HepG2 (cell line): Measurements from ENCODE around the gene TNP2. TPM values are rescaled to one million over a fixed set of nuclear protein-coding genes. Genes with fewer than 3 reads are reported as not detected.

ENCODE experiments used
- ATAC-seq: fragments of 200-7000 bp; cut with Tn5 transposase; 3 replicates; pipeline ENCODE4 v1.9.1; 2020; ENCODE audit warnings: mild to moderate bottlenecking, moderate library complexity
- BruUV-seq: library from RNA; stranded (reverse); fragments of 400-500 nt; replicated peaks from 2 replicates; lab custom pipeline; 2021; lab: Mats Ljungman, UMichigan
- CTCF ChIA-PET: fragments of 300-600 bp; formaldehyde crosslinking; extraction: SDS; loops from one replicate; lab custom pipeline; 2021; ENCODE audit warnings: low total read pairs, inconsistent platforms, low intra/inter-chr PET ratio; lab: Yijun Ruan, JAX
- POLR2A ChIA-PET: fragments of 350-600 bp; sonication (Branson Sonifier 250); formaldehyde crosslinking; loops from one replicate; lab custom pipeline; 2020; ENCODE audit warnings: antibody characterized with exemption, inconsistent platforms; lab: Yijun Ruan, JAX
- DNase-seq: peaks from one replicate; pipeline ENCODE4 v3.0.0-alpha.2; 2015; ENCODE audit warnings: low spot score
- FAIRE-seq: peaks from 3 replicates; lab custom pipeline; 2011; peaks lifted over from hg19 to GRCh38; lab: Jason Lieb, UNC
- H2AFZ ChIP-seq: one replicate; pipeline ENCODE4 v1.6.1; 2011; ENCODE audit warnings: low read length, inconsistent platforms
- H3K27ac ChIP-seq: fragments of 300-600 bp; 3 replicates; pipeline ENCODE4 v1.8.0; 2011; ENCODE audit warnings: mixed run types, mild to moderate bottlenecking, mixed read lengths, low read length, inconsistent platforms; ENCODE audit not compliant: insufficient read depth; ENCODE audit errors: extremely low read length
- H3K27me3 ChIP-seq, 2 experiments: fragments of 200-600 bp in 1 of 2; 2 replicates in 1 of 2; 3 replicates in 1 of 2; pipeline versions ENCODE4 v1.6.0 to v1.8.0; 2011; ENCODE audit warnings: low read length in 2 of 2, mild to moderate bottlenecking in 2 of 2, moderate library complexity in 2 of 2, inconsistent platforms in 1 of 2; ENCODE audit not compliant: insufficient read depth in 2 of 2, control insufficient read depth in 1 of 2
- H3K36me3 ChIP-seq, 2 experiments: fragments of 200-600 bp in 1 of 2; replicated peaks in 1 of 2; 2 replicates in 1 of 2; 3 replicates in 1 of 2; pipeline versions ENCODE4 v1.5.1 to v1.8.0; 2011; ENCODE audit warnings: low read length in 2 of 2, inconsistent platforms in 1 of 2; ENCODE audit not compliant: insufficient read depth in 2 of 2, control insufficient read depth in 1 of 2
- H3K4me1 ChIP-seq: 2 replicates; pipeline ENCODE4 v1.5.1; 2012; ENCODE audit warnings: low read length, inconsistent platforms; ENCODE audit not compliant: insufficient read depth
- H3K4me2 ChIP-seq: 2 replicates; pipeline ENCODE4 v1.6.0; 2011; ENCODE audit warnings: low read depth, low read length, inconsistent platforms
- H3K4me3 ChIP-seq, 3 experiments: fragments of 200-600 bp in 1 of 3; sonication (generic), shearing (Covaris generic) in 1 of 3; replicated peaks in 1 of 3; 2 replicates each; pipeline ENCODE4 v1.5.1; 2011 to 2016; ENCODE audit warnings: low read length in 3 of 3, inconsistent platforms in 2 of 3, low read depth in 2 of 3, mild to moderate bottlenecking in 2 of 3, control low read depth in 1 of 3, mixed read lengths in 1 of 3; ENCODE audit not compliant: insufficient read depth in 1 of 3
- H3K79me2 ChIP-seq: one replicate; pipeline ENCODE4 v1.6.1; 2011; ENCODE audit warnings: low read length, inconsistent platforms; ENCODE audit not compliant: insufficient read depth
- H3K9ac ChIP-seq: 2 replicates; pipeline ENCODE4 v1.6.0; 2011; ENCODE audit warnings: mild to moderate bottlenecking, low read depth, low read length, inconsistent platforms; ENCODE audit not compliant: insufficient read depth
- H3K9me3 ChIP-seq: 2 replicates; pipeline ENCODE4 v1.5.1; 2012; ENCODE audit warnings: mild to moderate bottlenecking, low read length
- H4K20me1 ChIP-seq: 2 replicates; pipeline ENCODE4 v1.6.0; 2011; ENCODE audit warnings: inconsistent platforms, mild to moderate bottlenecking, low read length, moderate library complexity; ENCODE audit not compliant: insufficient read depth
- AHDC1 ChIP-seq: sonication (generic); formaldehyde crosslinking; IDR thresholded peaks from 2 replicates; pipeline ENCODE4 v1.5.1; 2020; ENCODE audit warnings: mild to moderate bottlenecking, missing genetic modification reagents, borderline replicate concordance
- GTF3A ChIP-seq: sonication (generic); formaldehyde crosslinking; conservative IDR thresholded peaks from 2 replicates; pipeline ENCODE4 v1.4.0; 2020; ENCODE audit warnings: mild to moderate bottlenecking, missing genetic modification reagents
- KLF9 ChIP-seq: IDR thresholded peaks from 2 replicates; pipeline ENCODE4 v1.6.1; 2016; ENCODE audit warnings: low read depth
- SMYD3 ChIP-seq: sonication (generic); formaldehyde crosslinking; IDR thresholded peaks from 2 replicates; pipeline ENCODE4 v1.8.1; 2023; ENCODE audit warnings: mild to moderate bottlenecking, missing genetic modification reagents
- SOX13 ChIP-seq, 3 experiments: fragments of 450-650 bp in 1 of 3; sonication (generic) in 1 of 3; formaldehyde crosslinking in 1 of 3; IDR thresholded peaks in 2 of 3; conservative IDR thresholded peaks in 1 of 3; 2 replicates each; pipeline versions ENCODE4 v1.5.0 to v1.6.1; 2016 to 2020; ENCODE audit warnings: antibody characterized with exemption in 1 of 3, mild to moderate bottlenecking in 1 of 3, missing compliant biosample characterization in 1 of 3, missing genetic modification reagents in 1 of 3, moderate library complexity in 1 of 3
- TOPORS ChIP-seq: sonication (generic); formaldehyde crosslinking; IDR thresholded peaks from 2 replicates; pipeline ENCODE4 v1.8.0; 2023; ENCODE audit warnings: mild to moderate bottlenecking, missing genetic modification reagents
- ZBTB2 ChIP-seq: sonication (generic); formaldehyde crosslinking; IDR thresholded peaks from 2 replicates; pipeline ENCODE4 v1.8.0; 2022; ENCODE audit warnings: low read depth, missing genetic modification reagents
- ZBTB39 ChIP-seq: sonication (generic); formaldehyde crosslinking; IDR thresholded peaks from 2 replicates; pipeline ENCODE4 v1.5.0; 2020; ENCODE audit warnings: missing genetic modification reagents
- ZNF547 ChIP-seq: sonication (generic); formaldehyde crosslinking; IDR thresholded peaks from 2 replicates; pipeline ENCODE4 v1.5.1; 2020; ENCODE audit warnings: mild to moderate bottlenecking, missing genetic modification reagents
- ZNF724P ChIP-seq: sonication (generic); formaldehyde crosslinking; IDR thresholded peaks from 2 replicates; pipeline ENCODE4 v1.8.0; 2022; ENCODE audit warnings: missing genetic modification reagents, borderline replicate concordance
- WGBS: methylation state at CpG from one replicate; pipeline ENCODE4 v1.1.6; 2017; ENCODE audit warnings: low lambda C conversion rate; 5-methylcytosine and 5-hydroxymethylcytosine counted together
- in situ Hi-C: cut with HindIII; loops from 2 replicates; pipeline ENCODE4 v1.10.0; 2017; ENCODE audit warnings: low pct_unique_long_range_greater_than_20kb; ENCODE audit not compliant: extremely low pct_ligation_motif_present
- intact Hi-C: fragments of 100-400 bp; cut with micrococcal nuclease; formaldehyde crosslinking; loops from one replicate; pipeline ENCODE4 v1.10.0; 2022; ENCODE audit not compliant: unreplicated experiment
- polyA plus RNA-seq, 8 experiments: library from polyadenylated mRNA; depleted of rRNA in 3 of 8; stranded (reverse) in 7 of 8; unstranded in 1 of 8; fragments of >200 nt; fragmentation: Illumina TruSeq in 4 of 8; extraction: Trizol in 4 of 8; gene quantifications; 2 replicates each; pipeline versions ENCODE4 v1.2.1 to v1.2.3, GENCODE V29; 2011 to 2016; ENCODE audit warnings: low read depth in 4 of 8, missing spikeins in 1 of 8, mixed read lengths in 1 of 8; ENCODE audit not compliant: insufficient read depth in 1 of 8
- total RNA-seq, 5 experiments: library from RNA; depleted of rRNA; stranded (reverse); fragments of >200 nt; fragmentation: Illumina TruSeq; extraction: Trizol; gene quantifications; 2 replicates each; pipeline ENCODE4 v1.2.3, GENCODE V29; 2016; ENCODE audit warnings: low read depth in 1 of 5

The TNP2 gene
- total and polyA plus RNA-seq, 2 of the 13 experiments (the other 11 are each of a cell fraction or from before 2014, with no cell fraction given), result not detected

- no peaks in the 10 kb centered on the region for H3K27me3 ChIP-seq
- intact Hi-C loops, result no loop called here
- FAIRE-seq (no peak), DNase-seq (no peak), ATAC-seq (no peak)
- BruUV-seq, result no TSS peak
- H3K9me3 ChIP-seq, result no peaks in the 10 kb centered on the region
- 48% methylated on average over 3 of the region's 4 CpGs for WGBS
- no peaks in the 10 kb centered on the region for H3K79me2 ChIP-seq
- H3K4me3 ChIP-seq, result no peak overlapping the region
- ChIA-PET POLR2A (interaction anchor here (1.9 to 2.7 kb wide), 2 partner anchors 23 to 47 kb away, joined by 5 to 6 read pairs; partner anchors contain the start of gene SOCS1), CTCF (no interaction called here)
- H2AFZ ChIP-seq, result no peak overlapping the region
- no peak overlapping the region for H3K9ac ChIP-seq
- H4K20me1 ChIP-seq, result no peaks in the 10 kb centered on the region
- no peaks in the 10 kb centered on the region for H3K36me3 ChIP-seq
- H3K4me1 ChIP-seq, result peaks cover 81% of the 10 kb centered on the region
- in situ Hi-C loops, result no loop called here
- H3K27ac ChIP-seq, result no peak overlapping the region
- H3K4me2 ChIP-seq, result no peak overlapping the region; the same call in 1 of the 2 replicates
- TF ChIP-seq SOX13 (IDR thresholded peaks at IDR 0.05) (no peak), SOX13 (CRISPR knock-in tag; conservative IDR thresholded peaks at IDR 0.05 in 1 of 2, IDR thresholded peaks at IDR 0.05 in 1 of 2) (0 out of 4 replicates have a peak, but pooled peaks of 1 of the 2 experiments have one; percentile 6), AHDC1 (CRISPR knock-in tag) (peak; percentile 23; the same call in 1 of the 2 replicates), ZBTB2 (CRISPR knock-in tag) (no peak), GTF3A (CRISPR knock-in tag) (no peak), ZNF547 (0 out of 2 replicates have a peak, but pooled peaks have one; percentile 61), SMYD3 (CRISPR knock-in tag) (0 out of 2 replicates have a peak, but pooled peaks have one; percentile 25), ZBTB39 (CRISPR knock-in tag) (no peak), TOPORS (0 out of 2 replicates have a peak, but pooled peaks have one; percentile 26), KLF9 (CRISPR knock-in tag) (no peak), ZNF724P (CRISPR knock-in tag) (no peak)
These were observed 33.9 kb upstream of the TNP2 start for GRCh38 chr16:11302977-11303376.
